ENCODE data around the gene MMP1.

Gene MMP1

DNA sequence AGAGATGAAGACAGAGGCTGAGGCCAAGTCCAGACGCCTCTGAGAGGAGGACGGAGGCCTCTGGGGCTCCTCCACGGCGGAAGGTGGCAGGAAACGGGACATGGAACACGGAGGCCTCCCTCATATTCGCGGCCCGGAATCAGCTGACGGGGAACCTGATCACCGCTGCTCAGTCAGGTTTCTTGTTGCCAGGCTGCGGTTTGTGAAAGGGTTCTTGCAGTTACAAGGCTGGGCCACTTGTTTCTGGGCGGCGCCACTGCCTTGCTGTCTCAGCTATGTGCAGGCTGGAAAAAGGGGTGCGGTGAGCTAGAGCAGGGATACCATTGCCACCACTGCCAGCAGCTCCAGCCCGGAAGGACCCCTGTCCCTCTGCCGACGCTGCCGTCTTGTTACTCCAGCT is 10.0 kb upstream of the MMP1 start:
- DNase-seq (ENCODE audit: low spot score): peak; percentile 8
- TF ChIP-seq, protein P1, sequence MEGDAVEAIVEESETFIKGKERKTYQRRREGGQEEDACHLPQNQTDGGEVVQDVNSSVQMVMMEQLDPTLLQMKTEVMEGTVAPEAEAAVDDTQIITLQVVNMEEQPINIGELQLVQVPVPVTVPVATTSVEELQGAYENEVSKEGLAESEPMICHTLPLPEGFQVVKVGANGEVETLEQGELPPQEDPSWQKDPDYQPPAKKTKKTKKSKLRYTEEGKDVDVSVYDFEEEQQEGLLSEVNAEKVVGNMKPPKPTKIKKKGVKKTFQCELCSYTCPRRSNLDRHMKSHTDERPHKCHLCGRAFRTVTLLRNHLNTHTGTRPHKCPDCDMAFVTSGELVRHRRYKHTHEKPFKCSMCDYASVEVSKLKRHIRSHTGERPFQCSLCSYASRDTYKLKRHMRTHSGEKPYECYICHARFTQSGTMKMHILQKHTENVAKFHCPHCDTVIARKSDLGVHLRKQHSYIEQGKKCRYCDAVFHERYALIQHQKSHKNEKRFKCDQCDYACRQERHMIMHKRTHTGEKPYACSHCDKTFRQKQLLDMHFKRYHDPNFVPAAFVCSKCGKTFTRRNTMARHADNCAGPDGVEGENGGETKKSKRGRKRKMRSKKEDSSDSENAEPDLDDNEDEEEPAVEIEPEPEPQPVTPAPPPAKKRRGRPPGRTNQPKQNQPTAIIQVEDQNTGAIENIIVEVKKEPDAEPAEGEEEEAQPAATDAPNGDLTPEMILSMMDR (IDR thresholded peaks at IDR 0.05; ENCODE audit: extremely low read depth, missing control alignments): no peak

DNA sequence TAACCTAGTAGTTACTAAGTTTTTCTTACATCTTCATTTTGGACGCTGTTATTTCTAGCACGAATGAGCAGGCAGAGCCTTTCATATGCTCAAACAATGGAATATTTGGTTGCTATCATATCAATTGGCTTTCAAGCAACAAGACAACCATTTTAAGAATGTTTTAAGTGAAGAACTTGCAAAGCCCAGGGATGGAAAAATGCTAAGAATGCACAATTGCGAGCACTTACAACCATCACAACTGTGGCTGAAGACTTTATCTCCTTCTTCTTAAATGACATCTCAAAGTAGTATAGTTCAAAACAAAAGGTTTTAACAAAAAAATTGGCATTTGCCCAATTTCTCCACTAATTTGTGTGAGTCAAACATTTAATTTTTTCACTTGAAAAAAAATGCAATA is 8.3 kb upstream of the MMP1 start:
- TF ChIP-seq, protein P1 (IDR thresholded peaks at IDR 0.05; ENCODE audit: extremely low read depth, missing control alignments): no peak
- DNase-seq (ENCODE audit: low spot score): no peak

DNA sequence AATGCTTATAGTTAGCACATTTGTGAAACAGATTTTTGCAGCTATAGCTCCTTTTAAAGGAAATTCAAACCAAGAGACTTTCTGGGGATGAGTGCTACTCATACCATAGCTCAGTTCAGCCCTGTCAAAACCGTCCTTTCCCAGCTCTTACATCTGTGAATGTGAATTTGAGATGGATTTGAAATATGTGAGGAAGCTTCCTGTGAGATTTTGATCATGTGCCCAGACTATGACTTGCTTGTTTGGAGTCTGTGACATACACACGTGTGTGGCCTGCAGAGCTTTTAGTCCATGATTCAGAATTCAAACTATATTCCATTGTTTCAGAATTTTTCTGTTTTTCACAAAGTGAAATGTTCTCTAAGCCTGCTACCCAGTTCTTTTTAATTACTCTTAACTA is 4.4 kb upstream of the MMP1 start:
- TF ChIP-seq, protein P1 (IDR thresholded peaks at IDR 0.05; ENCODE audit: extremely low read depth, missing control alignments): no peak
- DNase-seq (ENCODE audit: low spot score): no peak

DNA sequence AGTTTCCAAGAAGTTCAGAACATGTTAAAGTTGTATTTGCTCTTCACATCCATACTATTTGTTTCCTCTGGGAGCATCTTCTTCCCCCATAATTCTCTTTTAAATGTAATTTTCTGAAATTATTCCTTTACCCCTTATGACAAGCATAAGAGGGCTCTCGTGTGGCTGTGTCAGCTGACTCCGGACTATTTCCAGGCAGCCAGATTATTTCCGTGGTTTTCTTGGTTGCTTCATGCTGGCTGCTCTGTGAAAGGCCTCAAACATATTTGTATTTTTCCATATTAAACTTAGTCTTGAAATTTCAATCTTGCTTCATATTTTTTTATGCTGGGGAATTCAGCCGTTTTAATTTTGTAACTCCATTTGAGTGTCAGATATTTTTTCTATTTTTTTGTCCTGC is 2.8 kb upstream of the MMP1 start:
- DNase-seq (ENCODE audit: low spot score): no peak
- TF ChIP-seq, protein P1 (IDR thresholded peaks at IDR 0.05; ENCODE audit: extremely low read depth, missing control alignments): no peak

DNA sequence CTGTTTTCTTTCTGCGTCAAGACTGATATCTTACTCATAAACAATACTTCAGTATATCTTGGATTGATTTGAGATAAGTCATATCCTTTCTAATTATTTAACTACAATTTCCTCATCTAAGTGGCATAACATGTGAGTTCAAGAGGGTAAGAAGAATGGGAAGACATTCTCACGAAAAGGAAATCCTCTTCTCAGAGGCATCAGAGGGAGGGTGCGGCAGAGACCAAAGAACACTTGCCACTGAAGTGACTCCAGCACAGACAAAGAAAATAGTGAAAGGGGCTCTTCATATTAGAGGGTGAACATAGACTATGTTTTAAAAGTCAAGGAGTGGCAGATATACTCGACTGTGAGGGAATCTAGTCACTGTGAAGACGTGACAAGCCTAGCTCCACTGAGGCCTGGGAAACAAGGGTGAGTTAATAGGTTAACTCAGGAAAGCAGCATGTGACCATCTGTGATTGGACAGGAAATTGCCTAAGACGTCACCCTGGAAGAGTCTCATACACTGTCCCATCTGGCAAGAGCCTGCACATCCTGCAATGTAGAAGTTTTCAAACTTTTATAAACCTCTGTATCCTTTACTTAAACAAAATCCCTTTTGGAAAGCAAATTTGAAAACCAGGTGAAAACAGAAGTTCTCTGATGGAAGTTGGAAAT is 1.9 kb upstream of the MMP1 start:
- DNase-seq (ENCODE audit: low spot score): no peak

DNA sequence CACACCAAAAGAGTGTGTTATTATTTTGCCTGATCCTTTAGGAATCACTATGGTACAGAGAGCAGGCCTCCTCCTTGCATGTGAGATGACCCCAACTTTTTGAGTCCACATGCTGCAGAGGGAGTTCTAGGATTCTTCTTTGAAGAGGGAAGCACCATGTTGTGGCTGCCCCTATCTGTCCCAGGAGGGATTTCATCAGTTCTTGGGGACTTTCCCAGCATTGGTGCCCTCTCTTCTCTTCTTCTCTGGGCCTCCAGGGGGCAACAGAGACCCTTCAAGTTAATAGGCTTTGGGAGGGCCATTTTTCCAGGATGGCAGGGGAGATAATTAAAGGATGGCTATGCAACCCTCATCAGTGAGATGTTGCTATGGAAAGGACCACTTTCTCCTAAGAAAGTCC is 3.6 kb downstream of the MMP1 start:
- TF ChIP-seq, protein P1 (IDR thresholded peaks at IDR 0.05; ENCODE audit: extremely low read depth, missing control alignments): peak; percentile 34

More for the DNA sequence above, 1.9 kb upstream of the MMP1 start:
- TF ChIP-seq, protein P1 (IDR thresholded peaks at IDR 0.05; ENCODE audit: extremely low read depth, missing control alignments): no peak

DNA sequence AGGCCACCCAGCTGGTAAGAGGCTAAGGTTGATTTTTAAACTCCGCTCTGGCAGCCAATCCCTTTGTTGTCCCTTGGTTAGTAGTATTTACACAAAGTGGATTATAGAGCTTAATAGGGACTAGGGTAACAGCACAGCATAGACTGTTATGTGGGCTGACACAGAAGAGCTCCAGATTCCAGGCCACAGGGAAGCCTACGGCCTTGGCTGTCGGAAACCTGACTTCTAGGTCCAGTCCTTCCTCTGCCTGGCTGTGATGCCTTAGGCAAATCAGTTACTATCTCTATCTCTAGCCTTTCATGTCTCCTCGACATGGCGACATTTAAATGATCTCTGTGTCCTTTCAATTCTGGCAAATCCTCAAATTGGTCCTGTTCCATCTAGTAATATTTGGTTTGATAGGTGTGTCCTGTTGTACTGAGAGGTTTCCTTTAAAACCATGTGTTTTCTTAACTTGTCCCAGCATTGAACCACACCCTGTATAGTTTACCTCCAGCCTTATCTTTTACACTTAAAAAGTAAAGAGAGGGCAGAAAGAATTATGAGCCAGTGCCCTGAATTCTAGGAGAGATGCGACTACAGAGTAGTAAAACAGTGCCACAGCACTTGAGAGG is 4.2 kb downstream of the MMP1 start:
- no peak for DNase-seq (ENCODE audit: low spot score)
- TF ChIP-seq, protein P1 (IDR thresholded peaks at IDR 0.05; ENCODE audit: extremely low read depth, missing control alignments): no peak

More for the DNA sequence above, 3.6 kb downstream of the MMP1 start:
- peak; percentile 52 for DNase-seq (ENCODE audit: low spot score)
